SK-MEL-5 (cell line): ENCODE results near the gene NR1D2. TPM values are rescaled to one million over a fixed set of nuclear protein-coding genes. Genes with fewer than 3 reads are reported as not detected.

ENCODE experiments used
- DNase-seq: peaks from one replicate; pipeline ENCODE4 v3.0.0-alpha.2; 2016; ENCODE audit warnings: low read depth, low spot score
- in situ Hi-C: cut with HindIII; loops from 2 replicates; pipeline ENCODE4 v1.10.0; 2016; ENCODE audit warnings: low sequenced_read_pairs, high pct_unique_total_duplicates, low pct_unique_long_range_greater_than_20kb
- total RNA-seq: library from RNA; depleted of rRNA; stranded (reverse); fragments of >200 nt; shearing (Covaris generic); gene quantifications from 2 replicates; pipeline ENCODE4 v1.2.3, GENCODE V29; 2014

NR1D2 gene
- total RNA-seq, 1 experiment from 2014 or later, result 26.9 TPM

DNA sequence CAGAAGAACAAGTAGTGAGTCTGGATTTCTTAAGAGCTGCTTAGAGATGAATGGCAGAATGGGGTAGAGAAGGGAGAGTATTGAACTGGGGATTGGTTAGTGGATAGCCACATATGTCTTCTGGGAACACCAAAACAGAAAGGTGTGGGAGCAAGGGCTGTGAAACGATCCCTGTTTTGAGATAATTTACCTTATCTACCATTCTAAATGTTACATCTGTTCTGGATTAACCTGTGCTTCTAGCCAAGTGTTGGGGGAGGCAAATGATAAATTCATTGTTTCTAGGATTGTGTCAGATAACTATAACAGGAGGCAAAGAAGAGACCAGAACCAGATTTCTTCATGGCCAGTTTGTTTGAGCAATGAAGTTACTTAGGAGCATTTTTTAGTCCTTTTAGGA lies 8.4 kb downstream of the NR1D2 start:
- in situ Hi-C loops, result no loop called here
- no peak for DNase-seq

DNA sequence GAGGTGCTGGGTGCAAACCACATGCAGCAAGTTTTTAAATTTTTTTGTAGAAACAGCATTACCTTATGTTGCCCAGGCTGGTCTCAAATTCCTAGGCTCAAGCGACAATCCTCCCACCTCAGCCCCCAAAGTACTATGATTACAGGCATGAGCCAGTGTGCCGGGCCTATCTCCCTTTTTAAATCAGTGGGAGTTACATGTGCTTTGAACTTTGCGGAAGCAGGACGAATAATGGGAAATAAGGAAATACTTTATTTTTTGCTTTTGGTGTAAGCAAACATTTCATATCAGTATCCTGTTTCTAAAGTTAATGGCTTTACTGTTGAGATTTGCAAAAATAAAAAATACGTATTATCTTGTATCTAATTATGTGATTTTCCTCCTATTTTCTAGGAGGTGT lies 9.1 kb downstream of the NR1D2 start:
- DNase-seq, result no peak
- in situ Hi-C loops, result no loop called here

- in situ Hi-C loops, result no loop called here
- no peak for DNase-seq
Measured at GRCh38 chr3:23956701-23957100, 11.6 kb downstream of the NR1D2 start.

- DNase-seq, result no peak
Measured at GRCh38 chr3:23959135-23959900, 14.2 kb downstream of the NR1D2 start.

GRCh38 chr3:23960649-23961048 lies 15.6 kb downstream of the NR1D2 start:
- in situ Hi-C loops, result no loop called here

More at GRCh38 chr3:23959135-23959900, 14.2 kb downstream of the NR1D2 start:
- in situ Hi-C loops, result no loop called here

DNA sequence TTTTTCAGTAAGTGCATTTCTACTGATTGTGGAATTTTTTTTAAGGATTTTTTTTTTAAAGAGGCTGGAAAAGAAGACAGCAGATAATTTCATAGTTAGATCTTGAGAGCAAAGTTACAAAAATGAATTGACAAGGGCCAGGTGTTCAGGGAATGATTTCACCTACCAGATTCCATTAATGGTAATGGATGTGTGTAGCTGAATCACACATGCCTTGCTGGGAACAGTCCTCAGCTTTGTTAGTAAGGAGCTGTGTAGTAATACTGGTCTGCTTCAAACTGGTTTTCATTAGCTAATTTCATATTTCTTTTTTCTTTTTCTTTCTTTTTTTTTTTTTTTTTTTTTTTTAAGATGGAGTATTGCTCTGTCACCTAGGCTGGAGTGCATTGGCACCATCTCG lies 16.0 kb downstream of the NR1D2 start:
- no peak for DNase-seq
- in situ Hi-C loops, result no loop called here

More at GRCh38 chr3:23960649-23961048, 15.6 kb downstream of the NR1D2 start:
- DNase-seq, result no peak

GRCh38 chr3:23961913-23962312 lies 16.8 kb downstream of the NR1D2 start:
- in situ Hi-C loops, result no loop called here
- no peak for DNase-seq

DNA sequence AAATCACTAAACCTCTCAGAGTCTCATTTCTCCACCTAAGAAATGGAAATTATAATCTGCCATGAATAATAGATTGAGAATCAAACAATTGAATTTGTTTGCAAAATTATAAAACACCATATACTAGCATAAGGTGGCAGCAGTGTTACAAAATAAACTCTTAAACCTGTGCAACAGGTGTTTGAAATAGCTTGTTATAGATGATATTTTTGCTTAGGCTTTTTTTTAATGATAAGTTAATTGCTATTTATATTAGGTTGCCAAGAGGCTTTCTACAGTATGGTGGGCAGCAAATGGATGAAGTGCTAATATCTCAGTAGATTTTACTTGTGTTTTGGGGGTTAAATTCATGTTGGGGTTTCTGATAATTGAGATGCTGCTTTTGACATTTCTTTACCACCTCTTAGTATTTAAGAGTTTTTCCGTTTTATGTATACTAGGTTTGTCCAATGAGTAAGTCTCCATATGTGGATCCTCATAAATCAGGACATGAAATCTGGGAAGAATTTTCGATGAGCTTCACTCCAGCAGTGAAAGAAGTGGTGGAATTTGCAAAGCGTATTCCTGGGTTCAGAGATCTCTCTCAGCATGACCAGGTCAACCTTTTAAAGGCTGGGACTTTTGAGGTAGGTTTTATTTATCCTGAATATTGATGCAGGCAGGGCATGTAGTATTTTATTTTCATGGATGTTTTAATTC lies 19.6 kb downstream of the NR1D2 start:
- DNase-seq, result no peak
- in situ Hi-C loops, result no loop called here

DNA sequence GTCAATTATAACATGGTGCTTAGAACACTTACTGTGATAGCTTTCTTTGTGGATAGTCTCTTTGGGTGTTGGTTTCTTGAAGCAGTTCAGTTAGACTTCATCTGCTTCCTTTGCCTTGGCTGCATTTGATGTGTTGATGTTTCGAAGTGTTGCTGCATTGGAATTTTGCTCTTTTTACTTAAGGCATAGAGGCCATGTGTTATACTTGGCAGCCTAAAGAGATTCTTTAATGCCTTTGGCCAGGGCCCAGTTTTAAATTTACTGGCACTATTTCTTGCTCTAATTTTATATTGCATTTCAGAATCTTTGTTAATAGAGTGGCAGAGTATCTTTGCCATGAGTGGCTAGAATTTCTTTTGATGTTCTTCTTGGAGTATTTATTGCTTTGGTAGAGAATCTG lies 21.2 kb downstream of the NR1D2 start:
- DNase-seq, result no peak
- in situ Hi-C loops, result no loop called here

- in situ Hi-C loops, result no loop called here
- no peak for DNase-seq
Measured at GRCh38 chr3:23968463-23969184, 23.5 kb downstream of the NR1D2 start.

DNA sequence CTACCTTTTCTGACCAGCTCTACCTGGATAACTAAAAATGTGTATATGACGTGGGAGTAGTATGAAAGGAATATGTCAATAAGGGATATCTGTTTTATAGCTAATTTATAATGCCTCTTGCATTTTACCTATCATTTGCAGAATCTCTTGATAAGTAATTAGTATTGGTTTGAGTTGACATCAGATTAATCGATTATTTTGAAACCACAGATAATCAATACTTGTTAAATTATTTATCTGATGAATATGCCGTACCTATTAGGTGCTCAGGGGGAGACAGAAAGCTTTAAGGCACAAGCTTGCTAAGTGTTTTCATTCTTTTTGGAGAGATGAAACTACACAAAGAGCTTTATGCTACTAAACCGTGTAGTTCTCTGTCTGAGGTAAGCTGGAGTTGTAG lies 24.3 kb downstream of the NR1D2 start:
- DNase-seq, result no peak
- in situ Hi-C loops, result no loop called here

DNA sequence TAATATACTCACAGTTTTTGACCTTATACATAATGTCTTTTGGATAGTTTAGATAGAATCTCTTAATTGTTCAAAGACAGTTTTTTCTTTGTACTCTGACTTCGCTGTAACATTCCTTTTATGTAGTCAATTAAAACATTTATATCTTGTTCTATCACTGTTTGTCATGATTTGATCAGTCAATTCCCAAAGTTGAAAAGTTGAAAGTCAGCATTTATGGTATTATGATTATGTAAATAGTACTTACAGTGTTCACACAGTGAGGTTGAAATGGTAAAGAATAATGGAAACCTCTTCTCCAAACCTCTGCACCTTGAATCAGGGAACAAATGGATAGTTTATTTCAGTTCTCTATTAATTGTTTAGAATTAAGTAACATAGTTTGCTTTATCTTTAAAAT lies 26.6 kb downstream of the NR1D2 start:
- DNase-seq, result no peak
- in situ Hi-C loops, result no loop called here

- DNase-seq, result no peak
- in situ Hi-C loops, result no loop called here
Measured at GRCh38 chr3:23976555-23976954, 31.5 kb downstream of the NR1D2 start.

GRCh38 chr3:23979569-23979968 lies 34.5 kb downstream of the NR1D2 start:
- DNase-seq, result no peak
- in situ Hi-C loops, result no loop called here

GRCh38 chr3:23981136-23981535 lies 36.0 kb downstream of the NR1D2 start:
- no peak for DNase-seq
- in situ Hi-C loops, result no loop called here

DNA sequence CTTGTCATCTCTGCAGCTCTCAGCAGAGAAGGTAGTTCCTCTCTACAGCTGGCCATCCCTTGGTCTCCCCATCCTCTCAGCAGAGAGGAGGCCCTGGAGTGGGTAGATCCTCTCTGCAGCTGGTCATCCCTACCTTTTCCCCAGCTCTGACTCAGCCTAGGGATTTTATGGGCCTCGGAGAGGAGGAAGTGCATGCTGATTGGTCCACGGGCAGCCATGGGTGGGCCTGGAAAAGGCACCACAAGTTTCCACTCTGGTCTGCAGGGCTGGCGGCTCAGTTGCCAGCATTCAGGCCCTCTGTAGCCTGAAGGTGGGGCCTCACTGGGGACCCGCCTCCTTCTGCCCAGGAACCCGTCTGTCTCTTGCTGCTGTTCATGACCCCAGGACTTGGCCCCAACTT lies 36.9 kb downstream of the NR1D2 start:
- in situ Hi-C loops, result no loop called here

DNA sequence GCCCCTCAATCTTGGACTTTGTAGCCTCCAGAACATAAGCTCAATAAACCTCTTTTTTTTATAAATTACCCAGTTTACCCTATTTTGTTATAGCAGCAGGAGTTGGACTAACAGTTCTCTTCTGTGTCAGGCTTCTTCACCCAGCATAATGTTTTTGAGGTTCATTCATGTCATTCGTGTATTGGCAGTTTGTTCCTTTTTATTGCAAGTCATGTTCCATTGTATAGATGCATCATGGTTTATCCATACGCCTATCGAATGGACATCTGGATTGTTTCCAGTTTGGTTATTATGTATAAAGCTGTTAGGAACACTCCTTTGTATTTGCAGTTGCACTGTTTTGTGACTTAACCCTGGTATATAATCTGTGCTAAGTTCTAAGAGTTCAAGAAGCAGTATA lies 39.8 kb downstream of the NR1D2 start:
- no peak for DNase-seq
- in situ Hi-C loops, result no loop called here

More for the DNA sequence above, 36.9 kb downstream of the NR1D2 start:
- DNase-seq, result no peak

DNA sequence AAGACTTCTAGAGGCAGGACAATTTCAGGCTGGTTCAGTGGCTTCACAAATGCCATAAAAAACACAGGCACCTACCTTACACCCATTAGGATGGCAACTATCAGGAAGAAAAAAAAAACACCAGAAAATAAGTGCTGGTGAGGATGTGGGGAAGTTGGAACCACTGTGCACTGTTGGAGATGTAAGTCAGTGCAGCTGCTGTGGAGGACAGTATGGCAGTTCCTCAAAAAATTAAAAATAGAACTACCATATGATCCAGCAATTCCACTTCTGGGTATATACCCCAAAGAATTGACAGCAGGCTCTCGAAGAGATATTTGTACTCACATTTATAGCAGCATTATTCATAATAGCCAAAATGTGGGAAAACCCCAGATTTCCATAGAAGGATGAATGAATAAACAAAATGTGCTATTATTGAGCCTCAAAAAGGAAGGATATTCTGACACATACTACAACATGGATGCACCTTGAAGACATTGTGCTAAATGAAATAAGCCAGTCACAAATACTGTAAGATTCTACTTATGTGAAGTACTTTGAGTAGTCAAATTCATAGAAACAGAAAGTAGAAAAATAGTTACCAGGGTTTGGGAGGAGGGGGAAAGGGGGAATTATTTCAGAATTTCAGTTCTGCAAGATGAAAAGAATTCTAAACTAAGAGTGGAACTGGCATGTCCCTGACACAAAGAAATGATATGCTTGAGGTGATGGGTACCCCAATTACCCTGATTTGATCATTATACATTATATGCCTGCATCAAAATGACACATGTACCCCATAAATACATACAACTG lies 40.9 kb downstream of the NR1D2 start:
- DNase-seq, result no peak
- in situ Hi-C loops, result no loop called here
